Gastroesophageal sphincter (tissue), 3 donors: ENCODE results near the gene MINDY4B.

Source experiments
- CTCF ChIP-seq, 4 experiments: fragments of 200-600 bp in 2 of 4; fragments of 450-650 bp in 2 of 4; sonication (generic) in 1 of 4; IDR thresholded peaks; one replicate each; pipeline ENCODE4 v1.5.1; 2017 to 2019; ENCODE audit warnings: antibody characterized with exemption in 4 of 4, mild to moderate bottlenecking in 2 of 4, moderate library complexity in 2 of 4
- EP300 ChIP-seq: sonication (generic); formaldehyde crosslinking; IDR thresholded peaks from one replicate; pipeline ENCODE4 v1.6.1; 2017; ENCODE audit warnings: antibody characterized with exemption, mild to moderate bottlenecking
- POLR2AphosphoS5 ChIP-seq: sonication (generic); formaldehyde crosslinking; IDR thresholded peaks from one replicate; pipeline ENCODE4 v1.6.1; 2017; ENCODE audit warnings: antibody characterized with exemption

- no peak for TF ChIP-seq CTCF (IDR thresholded peaks at IDR 0.05)
- no peak for TF ChIP-seq POLR2AphosphoS5
- TF ChIP-seq EP300 = no peak
These were observed 55.0 kb downstream of the MINDY4B start for GRCh38 chr3:150850191-150850590.
